SU-DHL-6 (cell line): ENCODE data around the gene ORM2.

Experiments
- H2AFZ ChIP-seq: fragments of 200-600 bp; sonication (generic); 2 replicates; pipeline ENCODE4 v1.6.1; 2014; ENCODE audit warnings: low read depth, mild to moderate bottlenecking, moderate library complexity, mixed read lengths, antibody characterized with exemption, low read length; ENCODE audit not compliant: severe bottlenecking
- H3F3A ChIP-seq: fragments of 200-600 bp; shearing (Covaris generic); 2 replicates; pipeline ENCODE4 v1.6.0; 2016; ENCODE audit warnings: antibody characterized with exemption, mild to moderate bottlenecking; ENCODE audit not compliant: insufficient read depth
- H3K27ac ChIP-seq: fragments of 200-600 bp; sonication (generic); 2 replicates; pipeline ENCODE4 v1.5.1; 2016; ENCODE audit warnings: low read depth, mild to moderate bottlenecking, low read length, moderate library complexity, mixed read lengths
- H3K27me3 ChIP-seq: fragments of 200-600 bp; sonication (generic), shearing (Covaris generic); 2 replicates; pipeline ENCODE4 v1.6.0; 2014; ENCODE audit warnings: mild to moderate bottlenecking, low read length
- H3K36me3 ChIP-seq: fragments of 200-600 bp; sonication (generic); 2 replicates; pipeline ENCODE4 v1.6.1; 2014; ENCODE audit warnings: mild to moderate bottlenecking, low read length, mixed read lengths
- H3K4me2 ChIP-seq: fragments of 300-600, 200-600 bp; shearing (Covaris generic), sonication (generic); 2 replicates; pipeline ENCODE4 v1.6.0; 2014; ENCODE audit warnings: low read length, low read depth, mild to moderate bottlenecking; ENCODE audit not compliant: poor library complexity, severe bottlenecking
- H3K4me3 ChIP-seq: fragments of 200-600 bp; sonication (generic); 2 replicates; pipeline ENCODE4 v1.5.1; 2014; ENCODE audit warnings: antibody characterized with exemption, low read length, mild to moderate bottlenecking, mixed read lengths; ENCODE audit not compliant: insufficient read depth, poor library complexity, severe bottlenecking
- H3K79me2 ChIP-seq: fragments of 200-600 bp; sonication (generic); 2 replicates; pipeline ENCODE4 v1.6.1; 2014; ENCODE audit warnings: mild to moderate bottlenecking, low read length, moderate library complexity; ENCODE audit not compliant: insufficient read depth
- H3K9ac ChIP-seq: fragments of 200-600 bp; sonication (generic); 2 replicates; pipeline ENCODE4 v1.7.0; 2014; ENCODE audit warnings: mild to moderate bottlenecking, low read length
- H3K9me2 ChIP-seq: fragments of 200-600 bp; sonication (generic); replicated peaks from 2 replicates; pipeline ENCODE4 v1.6.1; 2014; ENCODE audit warnings: low read length; ENCODE audit not compliant: insufficient read depth
- H3K9me3 ChIP-seq: fragments of 200-600 bp; sonication (generic); 2 replicates; pipeline ENCODE4 v1.6.1; 2014; ENCODE audit warnings: low read length, mixed read lengths; ENCODE audit not compliant: insufficient read depth
- H4K20me1 ChIP-seq: fragments of 200-600 bp; sonication (generic); 2 replicates; pipeline ENCODE4 v1.6.1; 2014; ENCODE audit warnings: low read depth, mild to moderate bottlenecking, antibody characterized with exemption, low read length, moderate library complexity, mixed read lengths
- CTCF ChIP-seq: fragments of 200-600 bp; sonication (generic); IDR thresholded peaks from one replicate; pipeline ENCODE4 v1.5.1; 2017; ENCODE audit warnings: antibody characterized with exemption, mild to moderate bottlenecking, low read length, moderate library complexity; ENCODE audit not compliant: insufficient read depth, poor library complexity, severe bottlenecking
- EZH2phosphoT487 ChIP-seq: fragments of 200-600 bp; sonication (generic), shearing (Covaris generic); conservative IDR thresholded peaks from 2 replicates; pipeline ENCODE4 v1.6.1; 2018; ENCODE audit warnings: mild to moderate bottlenecking, antibody characterized with exemption, low read length, moderate library complexity, mixed read lengths

The ORM2 gene

GRCh38 chr9:114310471-114311450, 18.9 kb upstream of the ORM2 start:
- no peak overlapping the region for H3K27ac ChIP-seq
- no peak overlapping the region for H2AFZ ChIP-seq
- H3F3A ChIP-seq: no peaks in the 10 kb centered on the region
- TF ChIP-seq CTCF (no peak), EZH2phosphoT487 (no peak)
- H3K79me2 ChIP-seq: no peaks in the 10 kb centered on the region
- no peaks in the 10 kb centered on the region for H3K36me3 ChIP-seq
- H3K4me3 ChIP-seq: no peak overlapping the region
- H3K9ac ChIP-seq: no peak overlapping the region
- H4K20me1 ChIP-seq: no peaks in the 10 kb centered on the region
- no peaks in the 10 kb centered on the region for H3K9me3 ChIP-seq
- H3K9me2 ChIP-seq: no peaks in the 10 kb centered on the region
- no peak overlapping the region for H3K4me2 ChIP-seq
- H3K27me3 ChIP-seq: no peaks in the 10 kb centered on the region

- TF ChIP-seq CTCF: no peak
- TF ChIP-seq EZH2phosphoT487: no peak
- H3K4me2 ChIP-seq: no peak overlapping the region
- no peaks in the 10 kb centered on the region for H3K36me3 ChIP-seq
- no peak overlapping the region for H3K4me3 ChIP-seq
- H3K79me2 ChIP-seq: no peaks in the 10 kb centered on the region
- H3K9ac ChIP-seq: no peak overlapping the region
- H3K27ac ChIP-seq: no peak overlapping the region
- H3K9me2 ChIP-seq: no peaks in the 10 kb centered on the region
- no peaks in the 10 kb centered on the region for H3F3A ChIP-seq
- H3K27me3 ChIP-seq: no peaks in the 10 kb centered on the region
- H4K20me1 ChIP-seq: no peaks in the 10 kb centered on the region
- no peak overlapping the region for H2AFZ ChIP-seq
- H3K9me3 ChIP-seq: no peaks in the 10 kb centered on the region
These were observed 17.8 kb upstream of the ORM2 start for GRCh38 chr9:114311571-114312512.

- Histone ChIP-seq H3K4me2 (no peak overlapping the region), H3K79me2 (no peaks in the 10 kb centered on the region), H3K27ac (no peak overlapping the region), H3K27me3 (no peaks in the 10 kb centered on the region), H3K9ac (no peak overlapping the region), H3K36me3 (no peaks in the 10 kb centered on the region), H3K9me3 (no peaks in the 10 kb centered on the region), H2AFZ (no peak overlapping the region), H4K20me1 (no peaks in the 10 kb centered on the region), H3F3A (no peaks in the 10 kb centered on the region), H3K9me2 (no peaks in the 10 kb centered on the region), H3K4me3 (no peak overlapping the region)
- TF ChIP-seq CTCF (no peak), EZH2phosphoT487 (no peak)
These were observed 17.2 kb upstream of the ORM2 start for GRCh38 chr9:114312513-114312875.
